ENCODE measurements around the gene NAP1L5. TPM values are rescaled to one million over a fixed set of nuclear protein-coding genes. Genes with fewer than 3 reads are reported as not detected.

Gene NAP1L5
- total RNA-seq, 2 donors from 2014 or later: 2.0 to 4.1 TPM

- ATAC-seq (replicated peaks): no peak
- peak overlapping the region; percentile 20 for H3K27ac Mint-ChIP-seq
- no peaks in the 10 kb centered on the region for H3K9me3 Mint-ChIP-seq
- H3K27me3 Mint-ChIP-seq: no peaks in the 10 kb centered on the region
- H3K36me3 Mint-ChIP-seq (ENCODE audit: low read depth): peaks cover 94% of the 10 kb centered on the region
- peaks cover 2% of the 10 kb centered on the region for H3K4me1 Mint-ChIP-seq
- H3K4me3 Mint-ChIP-seq: no peak overlapping the region
Measured at GRCh38 chr4:88731381-88731780, 33.8 kb upstream of the NAP1L5 start.

- Mint-ChIP-seq H3K27ac (peak overlapping the region; percentile 20), H3K4me3 (no peak overlapping the region), H3K4me1 (no peaks in the 10 kb centered on the region), H3K9me3 (no peaks in the 10 kb centered on the region), H3K36me3 (ENCODE audit: low read depth) (peaks cover 94% of the 10 kb centered on the region), H3K27me3 (no peaks in the 10 kb centered on the region)
- ATAC-seq (replicated peaks): no peak
Measured at GRCh38 chr4:88730811-88731210, 33.2 kb upstream of the NAP1L5 start.

GRCh38 chr4:88729146-88729760 is 31.6 kb upstream of the NAP1L5 start:
- H3K27ac Mint-ChIP-seq: peak overlapping the region; percentile 43
- H3K9me3 Mint-ChIP-seq: no peaks in the 10 kb centered on the region
- H3K36me3 Mint-ChIP-seq (ENCODE audit: low read depth): peaks cover 97% of the 10 kb centered on the region
- ATAC-seq (replicated peaks): no peak
- no peak overlapping the region for H3K4me3 Mint-ChIP-seq
- H3K4me1 Mint-ChIP-seq: no peaks in the 10 kb centered on the region
- H3K27me3 Mint-ChIP-seq: no peaks in the 10 kb centered on the region

- peaks cover 95% of the 10 kb centered on the region for H3K36me3 Mint-ChIP-seq (ENCODE audit: low read depth)
- no peaks in the 10 kb centered on the region for H3K27me3 Mint-ChIP-seq
- peak overlapping the region; percentile 65 for H3K27ac Mint-ChIP-seq
- H3K4me1 Mint-ChIP-seq: no peaks in the 10 kb centered on the region
- no peaks in the 10 kb centered on the region for H3K9me3 Mint-ChIP-seq
- ATAC-seq (replicated peaks): peak; percentile 24
- no peak overlapping the region for H3K4me3 Mint-ChIP-seq
Measured at GRCh38 chr4:88728146-88728545, 30.5 kb upstream of the NAP1L5 start.

- Mint-ChIP-seq H3K4me1 (no peaks in the 10 kb centered on the region), H3K36me3 (ENCODE audit: low read depth) (peaks cover 94% of the 10 kb centered on the region), H3K9me3 (no peaks in the 10 kb centered on the region), H3K4me3 (no peak overlapping the region), H3K27me3 (no peaks in the 10 kb centered on the region), H3K27ac (peak overlapping the region; percentile 68)
- ATAC-seq (replicated peaks): no peak
Measured at GRCh38 chr4:88725986-88726385, 28.4 kb upstream of the NAP1L5 start.

- H3K9me3 Mint-ChIP-seq: no peaks in the 10 kb centered on the region
- ATAC-seq (replicated peaks): no peak
- peaks cover 94% of the 10 kb centered on the region for H3K36me3 Mint-ChIP-seq (ENCODE audit: low read depth)
- no peaks in the 10 kb centered on the region for H3K27me3 Mint-ChIP-seq
- H3K4me3 Mint-ChIP-seq: no peak overlapping the region
- H3K27ac Mint-ChIP-seq: no peak overlapping the region
- no peaks in the 10 kb centered on the region for H3K4me1 Mint-ChIP-seq
Measured at GRCh38 chr4:88725143-88725542, 27.5 kb upstream of the NAP1L5 start.

- no peak for ATAC-seq (replicated peaks)
- H3K27ac Mint-ChIP-seq: no peak overlapping the region
- no peaks in the 10 kb centered on the region for H3K27me3 Mint-ChIP-seq
- no peaks in the 10 kb centered on the region for H3K9me3 Mint-ChIP-seq
- H3K4me1 Mint-ChIP-seq: no peaks in the 10 kb centered on the region
- peaks cover 94% of the 10 kb centered on the region for H3K36me3 Mint-ChIP-seq (ENCODE audit: low read depth)
- H3K4me3 Mint-ChIP-seq: no peak overlapping the region
Measured at GRCh38 chr4:88724406-88724805, 26.8 kb upstream of the NAP1L5 start.

GRCh38 chr4:88722828-88723227 is 25.2 kb upstream of the NAP1L5 start:
- Mint-ChIP-seq H3K9me3 (no peaks in the 10 kb centered on the region), H3K4me3 (no peak overlapping the region), H3K27ac (no peak overlapping the region), H3K36me3 (ENCODE audit: low read depth) (peaks cover 95% of the 10 kb centered on the region), H3K27me3 (no peaks in the 10 kb centered on the region), H3K4me1 (no peaks in the 10 kb centered on the region)
- ATAC-seq (replicated peaks): no peak

GRCh38 chr4:88722276-88722780 is 24.7 kb upstream of the NAP1L5 start:
- H3K9me3 Mint-ChIP-seq: peaks cover 4% of the 10 kb centered on the region
- no peaks in the 10 kb centered on the region for H3K4me1 Mint-ChIP-seq
- H3K27ac Mint-ChIP-seq: no peak overlapping the region
- no peaks in the 10 kb centered on the region for H3K27me3 Mint-ChIP-seq
- ATAC-seq (replicated peaks): no peak
- H3K36me3 Mint-ChIP-seq (ENCODE audit: low read depth): peaks cover 95% of the 10 kb centered on the region
- no peak overlapping the region for H3K4me3 Mint-ChIP-seq

GRCh38 chr4:88720451-88721428 is 23.1 kb upstream of the NAP1L5 start:
- no peak overlapping the region for H3K4me3 Mint-ChIP-seq
- peaks cover 13% of the 10 kb centered on the region for H3K9me3 Mint-ChIP-seq

GRCh38 chr4:88719381-88719780 is 21.8 kb upstream of the NAP1L5 start:
- Mint-ChIP-seq H3K4me3 (no peak overlapping the region), H3K9me3 (peaks cover 13% of the 10 kb centered on the region), H3K36me3 (ENCODE audit: low read depth) (peaks cover 95% of the 10 kb centered on the region), H3K27me3 (no peaks in the 10 kb centered on the region), H3K27ac (peak overlapping the region; percentile 54), H3K4me1 (no peaks in the 10 kb centered on the region)
- no peak for ATAC-seq (replicated peaks)

More at GRCh38 chr4:88720451-88721428, 23.1 kb upstream of the NAP1L5 start:
- no peaks in the 10 kb centered on the region for H3K4me1 Mint-ChIP-seq
- peak overlapping the region; percentile 54 for H3K27ac Mint-ChIP-seq
- peaks cover 95% of the 10 kb centered on the region for H3K36me3 Mint-ChIP-seq (ENCODE audit: low read depth)
- no peaks in the 10 kb centered on the region for H3K27me3 Mint-ChIP-seq
- ATAC-seq (replicated peaks): peak; percentile 20

GRCh38 chr4:88718098-88718497 is 20.5 kb upstream of the NAP1L5 start:
- Mint-ChIP-seq H3K36me3 (ENCODE audit: low read depth) (peaks cover 98% of the 10 kb centered on the region), H3K4me3 (no peak overlapping the region), H3K27me3 (no peaks in the 10 kb centered on the region), H3K4me1 (no peaks in the 10 kb centered on the region), H3K27ac (peak overlapping the region; percentile 12), H3K9me3 (peaks cover 13% of the 10 kb centered on the region)
- ATAC-seq (replicated peaks): no peak

- H3K4me3 Mint-ChIP-seq: no peak overlapping the region
- H3K36me3 Mint-ChIP-seq (ENCODE audit: low read depth): peaks cover 99% of the 10 kb centered on the region
- no peak overlapping the region for H3K27ac Mint-ChIP-seq
- H3K27me3 Mint-ChIP-seq: no peaks in the 10 kb centered on the region
- H3K9me3 Mint-ChIP-seq: peaks cover 13% of the 10 kb centered on the region
- peaks cover 3% of the 10 kb centered on the region for H3K4me1 Mint-ChIP-seq
- no peak for ATAC-seq (replicated peaks)
Measured at GRCh38 chr4:88713782-88714181, 16.2 kb upstream of the NAP1L5 start.

- ATAC-seq (replicated peaks): peak; percentile 73
- Mint-ChIP-seq H3K36me3 (ENCODE audit: low read depth) (peaks cover 97% of the 10 kb centered on the region), H3K4me3 (no peak overlapping the region), H3K27ac (peak overlapping the region; percentile 18), H3K27me3 (no peaks in the 10 kb centered on the region), H3K4me1 (peaks cover 11% of the 10 kb centered on the region), H3K9me3 (no peaks in the 10 kb centered on the region)
Measured at GRCh38 chr4:88709989-88710388, 12.4 kb upstream of the NAP1L5 start.

GRCh38 chr4:88706574-88706973 is 8.9 kb upstream of the NAP1L5 start:
- peaks cover 97% of the 10 kb centered on the region for H3K36me3 Mint-ChIP-seq (ENCODE audit: low read depth)
- no peaks in the 10 kb centered on the region for H3K27me3 Mint-ChIP-seq
- ATAC-seq (replicated peaks): no peak
- no peaks in the 10 kb centered on the region for H3K9me3 Mint-ChIP-seq
- no peak overlapping the region for H3K27ac Mint-ChIP-seq
- no peak overlapping the region for H3K4me3 Mint-ChIP-seq
- H3K4me1 Mint-ChIP-seq: peaks cover 11% of the 10 kb centered on the region

All from activated T-helper 17 cell treated with anti-CD3 and anti-CD28 coated beads, Interleukin-2, amount 50 U/mL, for 72 hours (primary cell).